ENCODE data around the gene PTPRK.

- TF ChIP-seq CEBPB (IDR thresholded peaks at IDR 0.05) (no peak), EP300 (IDR thresholded peaks at IDR 0.05; ENCODE audit: borderline replicate concordance) (no peak), TAF1 (IDR thresholded peaks at IDR 0.05; ENCODE audit: low read depth) (no peak), YY1 (IDR thresholded peaks at IDR 0.05; ENCODE audit: low read depth) (no peak), FOXM1 (IDR thresholded peaks at IDR 0.05; ENCODE audit: borderline replicate concordance, low read depth) (no peak), RAD21 (IDR thresholded peaks at IDR 0.05; ENCODE audit: low read depth) (no peak), NFIC (IDR thresholded peaks at IDR 0.05) (no peak), EGR1 (IDR thresholded peaks at IDR 0.05) (no peak), CREB1 (IDR thresholded peaks at IDR 0.05; ENCODE audit: low read depth) (no peak), MAX (IDR thresholded peaks at IDR 0.05) (no peak)
- TF ChIP-seq, protein P1, sequence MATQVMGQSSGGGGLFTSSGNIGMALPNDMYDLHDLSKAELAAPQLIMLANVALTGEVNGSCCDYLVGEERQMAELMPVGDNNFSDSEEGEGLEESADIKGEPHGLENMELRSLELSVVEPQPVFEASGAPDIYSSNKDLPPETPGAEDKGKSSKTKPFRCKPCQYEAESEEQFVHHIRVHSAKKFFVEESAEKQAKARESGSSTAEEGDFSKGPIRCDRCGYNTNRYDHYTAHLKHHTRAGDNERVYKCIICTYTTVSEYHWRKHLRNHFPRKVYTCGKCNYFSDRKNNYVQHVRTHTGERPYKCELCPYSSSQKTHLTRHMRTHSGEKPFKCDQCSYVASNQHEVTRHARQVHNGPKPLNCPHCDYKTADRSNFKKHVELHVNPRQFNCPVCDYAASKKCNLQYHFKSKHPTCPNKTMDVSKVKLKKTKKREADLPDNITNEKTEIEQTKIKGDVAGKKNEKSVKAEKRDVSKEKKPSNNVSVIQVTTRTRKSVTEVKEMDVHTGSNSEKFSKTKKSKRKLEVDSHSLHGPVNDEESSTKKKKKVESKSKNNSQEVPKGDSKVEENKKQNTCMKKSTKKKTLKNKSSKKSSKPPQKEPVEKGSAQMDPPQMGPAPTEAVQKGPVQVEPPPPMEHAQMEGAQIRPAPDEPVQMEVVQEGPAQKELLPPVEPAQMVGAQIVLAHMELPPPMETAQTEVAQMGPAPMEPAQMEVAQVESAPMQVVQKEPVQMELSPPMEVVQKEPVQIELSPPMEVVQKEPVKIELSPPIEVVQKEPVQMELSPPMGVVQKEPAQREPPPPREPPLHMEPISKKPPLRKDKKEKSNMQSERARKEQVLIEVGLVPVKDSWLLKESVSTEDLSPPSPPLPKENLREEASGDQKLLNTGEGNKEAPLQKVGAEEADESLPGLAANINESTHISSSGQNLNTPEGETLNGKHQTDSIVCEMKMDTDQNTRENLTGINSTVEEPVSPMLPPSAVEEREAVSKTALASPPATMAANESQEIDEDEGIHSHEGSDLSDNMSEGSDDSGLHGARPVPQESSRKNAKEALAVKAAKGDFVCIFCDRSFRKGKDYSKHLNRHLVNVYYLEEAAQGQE (IDR thresholded peaks at IDR 0.05; ENCODE audit: low read depth) = no peak
Observed at GRCh38 chr6:127976111-127976510, 544.3 kb downstream of the PTPRK start.

Measured in Ishikawa (cell line).